T-cell (primary cell): ENCODE measurements around the gene MPPED1. TPM values are rescaled to one million over a fixed set of nuclear protein-coding genes. Genes with fewer than 3 reads are reported as not detected.

Experiments
- ATAC-seq, 4 experiments: fragments of 200-7000 bp in 3 of 4; fragments of 150-1000 bp in 1 of 4; cut with Tn5 transposase; replicated peaks in 1 of 4; 1 replicate in 3 of 4; 2 replicates in 1 of 4; pipeline ENCODE4 v1.10.0; 2021; ENCODE audit warnings: moderate library complexity in 3 of 4, mild to moderate bottlenecking in 2 of 4, moderate number of reproducible peaks in 1 of 4
- CTCF ChIA-PET, 2 donors: fragments of 300-600 bp; sonication (Branson Sonifier 250); formaldehyde crosslinking; loops; one replicate each; lab custom pipeline; 2022; ENCODE audit warnings: antibody characterized with exemption in 2 of 2; lab: Charles Lee
- POLR2A ChIA-PET, 2 donors: fragments of 300-600 bp; sonication (Branson Sonifier 250); formaldehyde crosslinking; loops; one replicate each; lab custom pipeline; 2022; ENCODE audit warnings: antibody characterized with exemption in 2 of 2; lab: Charles Lee
- DNase-seq, 35 experiments: peaks; one replicate each; pipeline versions ENCODE4 v3.0.0 to v3.0.0-alpha.2; 2013 to 2023
- H3K27ac ChIP-seq: one replicate; pipeline ENCODE4 v1.5.1; 2013; ENCODE audit warnings: low read length
- H3K27me3 ChIP-seq, 2 experiments: replicated peaks in 1 of 2; 1 replicate in 1 of 2; 2 replicates in 1 of 2; pipeline versions ENCODE4 v1.6.1 to v1.7.0; 2013; ENCODE audit warnings: low read length in 1 of 2, mixed read lengths in 1 of 2; ENCODE audit not compliant: control insufficient read depth in 2 of 2, insufficient read depth in 2 of 2; ENCODE audit errors: extremely low read depth in 1 of 2
- H3K36me3 ChIP-seq, 2 donors: 1 replicate in 1 of 2; 2 replicates in 1 of 2; pipeline versions ENCODE4 v1.6.1 to v1.7.0; 2013; ENCODE audit warnings: low read length in 1 of 2; ENCODE audit not compliant: control insufficient read depth in 2 of 2, insufficient read depth in 1 of 2; ENCODE audit errors: extremely low read depth in 1 of 2
- H3K4me1 ChIP-seq, 2 experiments: 1 replicate in 1 of 2; 2 replicates in 1 of 2; pipeline versions ENCODE4 v1.6.1 to v1.7.0; 2013; ENCODE audit warnings: low read length in 2 of 2, mixed read lengths in 1 of 2; ENCODE audit not compliant: insufficient read depth in 2 of 2, control insufficient read depth in 1 of 2; ENCODE audit errors: extremely low read depth in 1 of 2
- H3K4me3 ChIP-seq, 2 donors: 1 replicate in 1 of 2; 2 replicates in 1 of 2; pipeline versions ENCODE4 v1.5.1 to v1.7.0; 2013; ENCODE audit warnings: mild to moderate bottlenecking in 2 of 2, low read length in 1 of 2, moderate library complexity in 1 of 2; ENCODE audit not compliant: control insufficient read depth in 1 of 2; ENCODE audit errors: extremely low read depth in 1 of 2
- H3K9me3 ChIP-seq: 2 replicates; pipeline ENCODE4 v1.7.0; 2013
- H3K27ac Mint-ChIP-seq, 2 donors: one replicate each; pipeline ENCODE4 v1.8.0; 2020 to 2021; ENCODE audit warnings: mild to moderate bottlenecking in 2 of 2, mixed read lengths in 2 of 2
- H3K27me3 Mint-ChIP-seq, 2 donors: one replicate each; pipeline ENCODE4 v1.8.0; 2021 to 2022; ENCODE audit warnings: mixed read lengths in 2 of 2
- H3K36me3 Mint-ChIP-seq: one replicate; pipeline ENCODE4 v1.8.0; 2021; ENCODE audit warnings: mixed read lengths
- H3K4me1 Mint-ChIP-seq, 3 donors: one replicate each; pipeline ENCODE4 v1.8.0; 2020 to 2022; ENCODE audit warnings: mixed read lengths in 3 of 3, mild to moderate bottlenecking in 1 of 3
- H3K4me3 Mint-ChIP-seq, 3 donors: one replicate each; pipeline ENCODE4 v1.8.0; 2020 to 2022; ENCODE audit warnings: mild to moderate bottlenecking in 3 of 3, mixed read lengths in 3 of 3, moderate library complexity in 3 of 3
- H3K9me3 Mint-ChIP-seq, 3 donors: one replicate each; pipeline ENCODE4 v1.8.0; 2020 to 2022; ENCODE audit warnings: mixed read lengths in 3 of 3
- WGBS: methylation state at CpG from one replicate; pipeline ENCODE4 v1.1.5; 2013; ENCODE audit warnings: missing lambda C conversion rate; ENCODE audit not compliant: insufficient coverage; 5-methylcytosine and 5-hydroxymethylcytosine counted together
- total RNA-seq, 35 experiments: library from RNA in 6 of 35; stranded (reverse) in 6 of 35; fragments of 120-200 nt in 1 of 35; gene quantifications; one replicate each; pipeline versions ENCODE4 v1.2.1 to v1.2.4 and lab custom pipeline; 2013 to 2026

MPPED1 gene
- total RNA-seq, 5 donors from 2014 or later (not counting 1 experiment from before 2014, with no cell fraction given), result not detected

GRCh38 chr22:43396321-43396933 is 15.4 kb upstream of the MPPED1 start:
- ATAC-seq, result no peak
- H3K4me3 Mint-ChIP-seq, result no peak overlapping the region
- no peak for DNase-seq
- Histone ChIP-seq H3K27me3 (peaks cover 0 to 20% of the 10 kb centered on the region in 2 experiments), H3K9me3 (no peaks in the 10 kb centered on the region), H3K27ac (no peak overlapping the region), H3K36me3 (no peaks in the 10 kb centered on the region), H3K4me1 (no peaks in the 10 kb centered on the region), H3K4me3 (no peak overlapping the region)
- peaks cover 6 to 16% of the 10 kb centered on the region in 2 donors for H3K27me3 Mint-ChIP-seq
- H3K36me3 Mint-ChIP-seq, result no peaks in the 10 kb centered on the region
- POLR2A ChIA-PET, result no interaction called here
- H3K9me3 Mint-ChIP-seq, result no peaks in the 10 kb centered on the region
- CTCF ChIA-PET, result no interaction called here
- H3K4me1 Mint-ChIP-seq, result no peaks in the 10 kb centered on the region
- H3K27ac Mint-ChIP-seq, result no peak overlapping the region
- 76% methylated on average over 7 of the region's 17 CpGs for WGBS

- no peak overlapping the region for H3K27ac Mint-ChIP-seq
- no peaks in the 10 kb centered on the region for H3K9me3 ChIP-seq
- CTCF ChIA-PET, result no interaction called here
These were observed 14.8 kb upstream of the MPPED1 start for GRCh38 chr22:43396934-43397457.

GRCh38 chr22:43397766-43398165 is 14.0 kb upstream of the MPPED1 start:
- CTCF ChIA-PET, result no interaction called here
- POLR2A ChIA-PET, result no interaction called here

More at GRCh38 chr22:43396934-43397457, 14.8 kb upstream of the MPPED1 start:
- no peaks in the 10 kb centered on the region for H3K9me3 Mint-ChIP-seq
- peaks cover 0 to 24% of the 10 kb centered on the region in 2 experiments for H3K27me3 ChIP-seq
- ATAC-seq (no peak), DNase-seq (no peak)
- no peak overlapping the region for H3K4me3 Mint-ChIP-seq
- H3K27me3 Mint-ChIP-seq, result peaks cover 6 to 16% of the 10 kb centered on the region in 2 donors
- no peaks in the 10 kb centered on the region for H3K4me1 ChIP-seq
- 61% methylated on average over 22 of the region's 23 CpGs for WGBS
- H3K27ac ChIP-seq, result no peak overlapping the region
- POLR2A ChIA-PET, result no interaction called here
- H3K36me3 Mint-ChIP-seq, result no peaks in the 10 kb centered on the region
- H3K36me3 ChIP-seq, result no peaks in the 10 kb centered on the region
- no peaks in the 10 kb centered on the region for H3K4me1 Mint-ChIP-seq
- H3K4me3 ChIP-seq, result no peak overlapping the region

GRCh38 chr22:43398246-43398645 is 13.6 kb upstream of the MPPED1 start:
- no peaks in the 10 kb centered on the region for H3K9me3 ChIP-seq
- H3K4me1 Mint-ChIP-seq, result no peaks in the 10 kb centered on the region
- DNase-seq (no peak), ATAC-seq (no peak)
- no peak overlapping the region for H3K4me3 Mint-ChIP-seq
- no peak overlapping the region for H3K4me3 ChIP-seq
- H3K27ac ChIP-seq, result no peak overlapping the region
- POLR2A ChIA-PET, result no interaction called here
- peaks cover 6 to 20% of the 10 kb centered on the region in 2 donors for H3K27me3 Mint-ChIP-seq
- H3K4me1 ChIP-seq, result no peaks in the 10 kb centered on the region
- H3K27me3 ChIP-seq, result peaks cover 0 to 27% of the 10 kb centered on the region in 2 experiments
- no peak overlapping the region for H3K27ac Mint-ChIP-seq
- H3K36me3 ChIP-seq, result no peaks in the 10 kb centered on the region
- no peaks in the 10 kb centered on the region for H3K9me3 Mint-ChIP-seq
- no peaks in the 10 kb centered on the region for H3K36me3 Mint-ChIP-seq
- CTCF ChIA-PET, result no interaction called here
- 57% methylated on average over 1 of the region's 5 CpGs for WGBS

More at GRCh38 chr22:43397766-43398165, 14.0 kb upstream of the MPPED1 start:
- no peaks in the 10 kb centered on the region for H3K36me3 ChIP-seq
- peaks cover 0 to 27% of the 10 kb centered on the region in 2 experiments for H3K27me3 ChIP-seq
- 74% methylated on average over 4 of the region's 7 CpGs for WGBS
- H3K4me1 ChIP-seq, result no peaks in the 10 kb centered on the region
- DNase-seq (no peak), ATAC-seq (no peak)
- Mint-ChIP-seq H3K4me3 (no peak overlapping the region), H3K4me1 (no peaks in the 10 kb centered on the region), H3K36me3 (no peaks in the 10 kb centered on the region), H3K9me3 (no peaks in the 10 kb centered on the region), H3K27ac (no peak overlapping the region), H3K27me3 (peaks cover 6 to 18% of the 10 kb centered on the region in 2 donors)
- no peak overlapping the region for H3K27ac ChIP-seq
- no peaks in the 10 kb centered on the region for H3K9me3 ChIP-seq
- H3K4me3 ChIP-seq, result no peak overlapping the region

- H3K27me3 ChIP-seq, result peaks cover 0 to 31% of the 10 kb centered on the region in 2 experiments
- Mint-ChIP-seq H3K9me3 (no peaks in the 10 kb centered on the region), H3K36me3 (no peaks in the 10 kb centered on the region), H3K27ac (no peak overlapping the region), H3K4me3 (no peak overlapping the region), H3K27me3 (peaks cover 6 to 20% of the 10 kb centered on the region in 2 donors), H3K4me1 (no peaks in the 10 kb centered on the region)
- ChIA-PET CTCF (no interaction called here), POLR2A (no interaction called here)
- H3K36me3 ChIP-seq, result no peaks in the 10 kb centered on the region
- WGBS, result 77% methylated on average over 8 of the region's 8 CpGs
- no peak overlapping the region for H3K4me3 ChIP-seq
- H3K27ac ChIP-seq, result no peak overlapping the region
- ATAC-seq (no peak), DNase-seq (no peak)
- no peaks in the 10 kb centered on the region for H3K4me1 ChIP-seq
- H3K9me3 ChIP-seq, result no peaks in the 10 kb centered on the region
These were observed 12.9 kb upstream of the MPPED1 start for GRCh38 chr22:43398910-43399309.

- Histone ChIP-seq H3K9me3 (no peaks in the 10 kb centered on the region), H3K4me3 (no peak overlapping the region), H3K27me3 (peaks cover 0 to 34% of the 10 kb centered on the region in 2 experiments), H3K36me3 (no peaks in the 10 kb centered on the region), H3K27ac (no peak overlapping the region), H3K4me1 (no peaks in the 10 kb centered on the region)
- ATAC-seq (no peak), DNase-seq (no peak)
- 80% methylated on average over 21 of the region's 25 CpGs for WGBS
- no peaks in the 10 kb centered on the region for H3K9me3 Mint-ChIP-seq
- POLR2A ChIA-PET, result no interaction called here
- CTCF ChIA-PET, result no interaction called here
- H3K4me3 Mint-ChIP-seq, result no peak overlapping the region
- no peaks in the 10 kb centered on the region for H3K36me3 Mint-ChIP-seq
- H3K27me3 Mint-ChIP-seq, result peaks cover 6 to 23% of the 10 kb centered on the region in 2 donors
- no peaks in the 10 kb centered on the region for H3K4me1 Mint-ChIP-seq
- no peak overlapping the region for H3K27ac Mint-ChIP-seq
These were observed 12.4 kb upstream of the MPPED1 start for GRCh38 chr22:43399338-43399979.
